ENCODE measurements around the gene ENTPD8.

The ENTPD8 gene

DNA sequence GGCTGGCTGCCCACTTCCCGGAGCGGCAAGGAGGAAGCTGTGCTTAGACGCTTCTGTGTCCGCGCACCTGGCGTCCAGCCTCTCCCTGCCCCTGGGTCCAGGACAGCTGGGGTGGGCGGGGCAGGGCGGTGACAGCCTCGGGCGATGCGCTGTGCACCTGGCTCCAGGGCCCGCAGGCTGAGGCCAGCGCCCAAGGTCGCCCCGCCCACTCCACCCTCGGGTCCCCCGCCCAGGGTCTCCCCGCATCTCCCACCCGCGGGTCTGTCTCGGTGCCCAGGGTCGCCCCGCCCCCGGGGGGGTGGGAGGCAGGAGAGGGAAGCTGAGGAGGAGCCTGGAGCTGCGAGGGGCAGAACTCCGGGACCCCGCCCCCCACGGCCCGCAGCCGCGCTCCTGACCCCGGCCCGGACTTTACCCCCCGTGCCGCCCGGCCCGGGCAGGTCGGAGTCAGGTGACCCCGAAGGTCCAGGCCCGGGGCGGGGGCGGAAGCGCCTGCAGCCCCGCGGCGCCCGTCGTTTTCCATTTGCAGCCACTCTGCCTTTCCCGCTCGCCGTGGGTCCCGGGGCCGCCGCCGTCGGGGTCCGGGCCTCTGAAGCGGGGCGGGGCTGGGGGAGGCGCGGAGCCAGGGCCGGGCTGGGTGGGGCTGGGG is at the start of gene ENTPD8:
TSS of gene ENTPD8 (minus strand) at position 69 of the 646 bp plus-strand sequence. CDS start 3,072 bp downstream, outside the sequence.
- no peak for DNase-seq (ENCODE audit: low spot score)

DNA sequence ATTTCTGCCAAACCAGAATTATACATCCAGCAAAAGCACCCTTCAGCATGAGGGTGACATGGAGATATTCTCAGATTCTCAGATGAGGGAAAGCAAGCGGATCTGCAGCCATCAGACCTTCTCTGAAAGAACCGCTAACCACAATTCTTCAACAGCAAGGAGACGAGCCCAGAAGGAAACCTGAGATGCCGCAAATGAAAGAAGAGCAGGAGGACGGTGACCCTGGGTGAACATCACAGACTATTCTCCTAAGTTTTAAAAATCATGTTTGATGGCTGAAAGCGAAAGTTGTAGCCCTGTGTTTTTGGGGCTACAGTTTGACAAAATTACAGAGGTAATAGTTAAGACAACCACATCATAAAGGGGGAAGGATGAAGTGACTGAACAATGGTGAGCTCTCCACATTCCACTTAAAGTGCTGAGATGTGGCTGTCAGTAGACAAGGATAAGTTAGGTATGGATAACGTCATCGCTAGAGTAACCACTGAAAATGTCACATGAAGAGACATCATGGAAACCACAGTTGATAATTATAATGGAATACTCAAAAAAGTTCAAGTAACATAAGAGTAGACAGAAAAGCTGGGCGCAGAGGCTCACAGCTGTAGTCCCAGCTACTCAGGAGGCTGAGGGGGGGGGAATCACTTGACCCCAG is 49.5 kb upstream of the ENTPD8 start:
- no peak for DNase-seq (ENCODE audit: low spot score)

GRCh38 chr9:137488906-137489305 is 47.7 kb upstream of the ENTPD8 start:
- DNase-seq (ENCODE audit: low spot score) = no peak

DNA sequence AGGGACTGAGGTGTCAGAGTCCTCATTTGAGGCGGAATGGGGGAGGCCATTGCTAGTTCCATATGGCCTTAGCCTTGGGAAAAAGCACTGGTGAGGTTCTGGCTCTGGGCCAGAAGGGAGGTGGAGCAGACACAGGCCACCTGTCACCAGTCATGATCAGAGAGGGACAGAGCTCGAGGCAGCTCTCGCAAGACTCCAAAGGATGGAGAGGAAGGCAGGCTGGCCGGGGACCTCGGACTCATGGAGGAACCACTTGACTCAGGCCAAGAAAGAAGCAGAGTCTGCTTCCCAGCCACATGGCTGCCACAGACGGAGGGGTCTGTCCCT is 47.1 kb upstream of the ENTPD8 start:
- DNase-seq (ENCODE audit: low spot score) = no peak

DNA sequence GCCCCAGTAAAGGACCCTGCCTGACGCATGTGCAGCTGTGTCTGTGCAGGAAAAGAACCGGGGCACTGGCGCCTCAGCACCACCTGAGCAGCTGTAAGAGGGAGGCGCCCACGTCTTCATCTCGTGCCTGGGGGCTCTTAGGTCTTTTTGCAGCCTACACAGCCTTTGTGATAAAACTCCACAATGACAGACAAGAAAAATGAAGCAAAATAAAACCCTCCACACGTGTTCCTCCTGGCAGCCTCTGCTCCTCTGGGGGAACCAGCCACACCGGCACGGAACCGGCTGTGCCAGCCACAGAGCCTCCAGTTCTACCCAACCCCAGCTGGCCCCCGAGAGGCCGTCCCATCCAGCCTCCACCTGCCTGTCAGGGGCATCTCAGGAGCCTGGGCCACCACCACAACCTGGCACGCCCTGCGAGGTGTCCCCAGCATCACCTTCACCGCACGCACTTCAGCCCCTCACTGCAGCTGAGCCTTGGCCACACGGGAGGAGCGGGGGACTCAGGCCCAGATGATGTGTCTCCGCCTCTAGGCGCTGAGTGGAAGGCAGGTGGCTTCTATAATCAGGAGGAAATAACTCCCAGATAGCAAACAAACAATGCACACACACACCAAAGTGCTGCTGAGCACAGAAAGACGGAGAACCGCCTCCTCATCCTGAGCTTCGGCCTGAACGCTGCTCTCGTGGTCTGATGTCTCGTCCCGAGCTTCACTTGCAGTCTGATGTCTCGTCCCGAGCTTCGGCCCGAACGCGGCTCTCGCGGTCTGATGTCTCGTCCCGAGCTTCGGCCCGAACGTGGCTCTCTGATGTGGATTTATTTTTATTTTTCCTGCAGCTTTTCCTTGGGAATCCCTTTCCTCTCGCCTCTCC is 46.5 kb upstream of the ENTPD8 start:
- no peak for DNase-seq (ENCODE audit: low spot score)

DNA sequence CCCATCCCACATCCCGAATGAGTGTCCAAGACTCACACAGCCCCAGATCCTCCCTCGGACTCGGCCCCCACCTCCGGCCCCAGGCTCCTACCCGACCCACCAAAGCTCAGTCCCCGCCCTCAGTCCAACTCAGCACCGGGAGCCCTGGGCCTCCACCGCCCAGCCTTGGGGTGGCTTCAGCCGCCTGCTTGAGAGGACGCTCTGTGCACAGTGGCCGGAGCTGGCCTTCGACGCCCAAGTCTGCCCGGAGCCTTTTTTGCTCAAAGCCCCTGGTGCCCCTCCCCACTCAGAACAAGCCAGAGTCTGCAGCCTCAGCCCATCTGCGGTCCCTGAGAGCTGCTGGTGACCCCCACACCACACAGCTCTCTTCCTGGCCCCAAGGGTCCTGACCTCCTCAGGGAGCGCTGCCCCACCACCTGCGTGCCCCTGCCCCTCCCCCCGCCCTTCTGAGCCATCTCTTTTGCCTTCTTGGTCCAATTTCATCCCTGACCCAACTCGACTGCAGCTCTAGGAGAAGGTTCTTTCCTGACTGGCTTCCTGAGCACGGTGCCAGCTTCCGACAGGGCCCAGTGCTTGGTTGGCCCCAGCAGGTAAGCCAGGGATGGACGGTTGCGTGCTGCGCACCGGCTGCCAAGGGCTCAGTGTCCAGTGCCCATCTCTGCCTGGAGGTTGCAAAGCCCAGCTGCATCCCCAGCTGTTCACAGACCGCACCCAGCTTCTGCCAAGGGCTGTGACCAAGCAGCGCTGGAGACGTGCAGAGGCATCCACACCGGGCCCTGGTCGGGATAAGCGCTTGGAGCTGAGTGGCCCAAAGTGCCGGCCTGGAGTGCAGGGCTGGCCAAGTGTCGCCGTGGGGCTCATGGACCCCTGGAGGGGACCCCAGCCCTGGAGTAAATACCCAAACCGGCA is 45.6 kb upstream of the ENTPD8 start:
- no peak for DNase-seq (ENCODE audit: low spot score)

DNA sequence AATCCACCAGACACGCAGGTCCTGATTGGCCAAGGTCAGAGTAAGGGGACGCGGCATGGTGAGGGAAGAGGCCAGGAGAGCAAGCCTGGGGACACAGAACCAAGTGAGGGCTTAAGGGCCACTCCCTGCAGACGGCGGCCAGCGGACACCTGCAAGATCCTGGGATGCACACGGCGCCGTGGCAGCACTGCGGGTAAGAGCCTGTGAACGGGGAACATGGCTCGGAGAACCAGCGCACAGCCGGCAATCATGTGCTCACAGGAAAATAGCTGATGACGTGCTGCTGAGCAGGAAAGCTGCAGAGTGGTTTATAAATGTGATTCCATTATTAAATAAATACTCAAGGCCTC is 45.0 kb upstream of the ENTPD8 start:
- DNase-seq (ENCODE audit: low spot score) = no peak

DNA sequence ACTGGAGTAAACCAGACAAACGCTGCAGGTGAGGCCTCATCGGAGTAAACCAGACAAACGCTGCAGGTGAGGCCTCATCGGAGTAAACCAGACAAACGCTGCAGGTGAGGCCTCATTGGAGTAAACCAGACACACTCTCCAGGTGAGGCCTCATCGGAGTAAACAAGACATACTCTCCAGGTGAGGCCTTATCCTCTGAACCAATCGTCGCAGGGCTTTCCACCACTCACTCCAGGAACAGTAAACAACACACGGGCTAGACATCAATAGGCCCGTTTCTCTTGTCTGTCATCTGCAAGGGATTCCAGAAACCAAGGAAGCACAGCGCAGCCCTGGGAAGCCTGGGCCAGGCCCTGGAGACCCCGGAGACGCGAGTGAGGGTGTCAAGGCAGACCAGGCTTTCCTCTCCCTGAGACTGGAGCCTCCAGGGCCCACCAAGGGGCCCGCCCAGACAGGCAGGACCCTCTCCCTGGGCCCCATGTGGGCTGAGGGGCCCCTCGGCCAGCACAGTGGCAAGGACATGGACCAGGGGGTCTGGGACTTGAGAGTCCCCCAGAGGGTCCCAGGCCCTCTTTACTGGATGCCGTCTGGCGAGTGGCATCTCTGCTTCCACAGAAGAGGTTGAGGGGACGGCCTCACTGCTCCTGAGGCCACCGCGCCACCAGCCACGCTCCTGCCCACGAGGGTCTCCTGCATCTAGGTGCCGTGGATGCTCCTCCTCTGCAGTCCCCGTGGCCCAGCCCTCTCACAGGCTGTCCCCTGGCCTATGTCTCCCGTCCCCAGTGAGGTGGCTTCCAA is 44.4 kb upstream of the ENTPD8 start:
- DNase-seq (ENCODE audit: low spot score) = no peak

DNA sequence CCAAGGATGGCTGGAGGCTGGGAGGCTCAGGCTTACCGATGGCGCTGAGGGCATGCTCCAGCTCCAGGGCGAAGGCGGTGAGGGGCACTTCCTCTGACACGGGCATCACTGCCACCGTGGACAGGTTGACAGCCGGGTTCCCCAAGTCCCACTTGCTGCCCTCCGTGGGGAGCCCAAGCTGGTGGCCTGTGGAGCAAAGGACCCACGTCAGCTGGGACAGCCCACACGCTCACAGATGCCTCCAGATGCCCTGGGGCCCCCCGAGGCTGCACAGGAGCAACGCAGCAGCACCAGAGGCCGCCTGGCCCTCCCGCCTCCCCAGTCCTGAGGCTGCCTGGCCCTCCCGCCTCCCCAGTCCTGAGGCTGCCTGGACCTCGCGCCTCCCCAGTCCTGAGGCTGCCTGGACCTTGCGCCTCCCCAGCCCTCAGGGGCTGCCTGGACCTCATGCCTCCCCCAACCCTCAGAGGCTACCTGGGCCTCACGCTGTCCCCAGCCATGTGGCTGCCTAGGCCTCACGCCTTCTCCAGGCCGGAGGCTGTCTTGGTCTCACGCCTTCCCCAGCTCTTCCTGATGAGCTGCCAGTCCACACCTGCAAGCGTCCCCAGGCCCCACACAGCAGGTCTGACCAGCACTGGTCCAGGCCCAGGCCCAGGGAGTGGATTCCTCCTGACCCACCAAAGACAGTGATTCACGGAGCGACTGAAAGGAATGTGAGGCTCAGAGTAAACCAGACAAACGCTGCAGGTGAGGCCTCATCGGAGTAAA is 43.6 kb upstream of the ENTPD8 start:
- DNase-seq (ENCODE audit: low spot score) = no peak

DNA sequence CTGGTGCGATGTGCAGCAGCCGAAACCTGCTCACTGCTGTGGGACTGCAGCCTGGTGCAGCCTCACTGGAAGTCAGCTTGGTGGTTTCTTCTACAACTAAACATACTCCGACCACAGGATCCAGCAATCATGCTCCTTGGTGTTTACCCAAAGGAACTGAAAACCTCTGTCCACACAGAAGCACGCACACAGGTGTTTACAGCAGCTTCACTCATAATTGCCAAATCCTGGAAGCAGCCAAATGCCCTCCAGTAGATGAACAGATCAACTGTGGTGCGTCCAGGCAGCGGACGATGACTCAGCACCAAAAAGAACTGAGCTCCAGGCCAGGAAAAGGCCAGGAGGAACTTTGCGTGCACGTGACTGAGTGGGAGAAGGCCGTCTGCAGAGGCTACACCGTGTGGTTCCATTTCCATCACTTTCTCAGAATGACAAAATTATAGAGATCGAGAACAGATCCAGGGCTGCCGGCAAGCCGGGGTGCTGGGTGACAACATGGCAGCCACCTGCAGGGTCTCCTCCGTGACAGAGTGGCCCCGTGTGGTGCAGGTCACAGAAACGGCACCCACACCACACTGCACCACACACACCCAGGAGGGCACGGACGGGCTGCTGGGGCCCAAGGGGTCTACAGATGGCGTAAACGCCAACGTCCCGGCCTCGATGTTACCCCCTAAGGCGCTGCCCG is 41.1 kb upstream of the ENTPD8 start:
- DNase-seq (ENCODE audit: low spot score) = peak; percentile 84

GRCh38 chr9:137480686-137481683 is 39.8 kb upstream of the ENTPD8 start:
- no peak for DNase-seq (ENCODE audit: low spot score)

- DNase-seq (ENCODE audit: low spot score) = no peak
Observed at GRCh38 chr9:137479892-137480685, 38.9 kb upstream of the ENTPD8 start.

DNA sequence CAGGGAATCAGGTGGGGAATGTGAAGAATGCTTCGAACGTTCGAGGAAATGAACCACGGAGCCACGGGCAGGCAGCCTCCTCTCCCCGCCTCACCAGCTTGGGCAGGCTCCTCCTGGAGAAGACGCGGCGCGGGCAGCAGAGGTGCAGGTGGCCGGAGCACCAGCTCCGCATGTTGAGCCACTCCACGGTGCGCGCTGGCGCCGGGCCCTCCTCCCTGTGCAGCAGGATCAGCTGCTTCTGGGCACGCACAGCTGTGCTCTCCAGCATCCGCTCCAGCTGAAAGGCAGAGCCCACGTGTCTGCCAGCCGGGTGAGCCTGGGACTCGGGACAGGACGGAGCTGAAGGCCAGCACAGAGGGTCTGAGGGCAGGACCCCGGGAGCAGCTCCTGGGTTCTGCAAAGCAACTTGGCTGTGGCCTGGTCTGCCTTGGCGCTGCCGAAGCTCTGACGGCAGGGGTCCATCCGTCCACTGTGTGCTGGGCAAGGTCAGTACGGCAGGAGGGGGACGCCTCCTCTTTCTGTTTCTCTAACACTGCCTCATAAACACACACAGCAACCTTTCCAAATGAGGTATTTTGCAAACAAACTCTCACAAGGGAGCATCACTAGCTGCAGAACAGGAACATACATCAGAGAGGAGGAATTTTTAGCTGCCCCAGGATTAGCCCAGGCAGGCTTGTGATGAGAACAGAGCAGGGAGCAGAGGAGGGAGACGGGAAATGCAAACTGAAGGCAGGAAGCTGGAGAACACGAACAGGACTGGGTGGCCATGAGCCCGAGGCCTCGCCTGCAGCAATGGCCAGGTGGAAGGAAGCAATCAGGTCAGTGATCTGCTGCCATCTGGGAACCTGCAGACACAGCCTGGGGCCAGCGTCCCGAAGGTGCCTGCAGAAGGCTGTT is 38.1 kb upstream of the ENTPD8 start:
- no peak for DNase-seq (ENCODE audit: low spot score)

DNA sequence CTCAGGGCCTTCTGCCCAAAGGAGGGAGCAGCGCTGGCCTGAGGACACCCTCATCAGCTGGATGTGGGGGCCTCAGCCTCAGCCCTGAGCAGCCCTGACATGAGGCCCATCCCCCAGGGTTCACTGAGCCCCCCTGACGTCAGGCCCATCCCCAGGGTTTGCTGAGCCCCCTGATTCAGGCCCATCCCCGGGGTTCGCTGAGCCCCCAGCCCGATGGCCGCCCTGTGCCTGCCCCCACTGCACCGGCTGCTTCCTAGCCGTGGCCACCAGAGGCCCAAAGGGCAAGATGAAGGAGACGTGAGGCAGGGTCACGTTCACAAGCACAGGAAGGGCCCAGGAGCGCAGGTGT is 37.4 kb upstream of the ENTPD8 start:
- no peak for DNase-seq (ENCODE audit: low spot score)

- DNase-seq (ENCODE audit: low spot score) = no peak
Observed at GRCh38 chr9:137477778-137478612, 36.8 kb upstream of the ENTPD8 start.

GRCh38 chr9:137476856-137477255 is 35.7 kb upstream of the ENTPD8 start:
- no peak for DNase-seq (ENCODE audit: low spot score)
